Sigmoid colon (tissue), 4 donors: ENCODE measurements around the gene OGFOD1.

ENCODE experiments used
- EP300 ChIP-seq, 4 donors: sonication (generic); formaldehyde crosslinking; IDR thresholded peaks; one replicate each; pipeline ENCODE4 v1.6.1; 2017; ENCODE audit warnings: antibody characterized with exemption in 4 of 4
- TF ChIP-seq, protein P1 (sequence below), 4 experiments: fragments of 450-650 bp in 3 of 4; fragments of 200-600 bp in 1 of 4; IDR thresholded peaks; one replicate each; pipeline ENCODE4 v1.5.1; 2016 to 2019; ENCODE audit warnings: antibody characterized with exemption in 4 of 4, mild to moderate bottlenecking in 3 of 4, moderate library complexity in 2 of 4

DNA sequence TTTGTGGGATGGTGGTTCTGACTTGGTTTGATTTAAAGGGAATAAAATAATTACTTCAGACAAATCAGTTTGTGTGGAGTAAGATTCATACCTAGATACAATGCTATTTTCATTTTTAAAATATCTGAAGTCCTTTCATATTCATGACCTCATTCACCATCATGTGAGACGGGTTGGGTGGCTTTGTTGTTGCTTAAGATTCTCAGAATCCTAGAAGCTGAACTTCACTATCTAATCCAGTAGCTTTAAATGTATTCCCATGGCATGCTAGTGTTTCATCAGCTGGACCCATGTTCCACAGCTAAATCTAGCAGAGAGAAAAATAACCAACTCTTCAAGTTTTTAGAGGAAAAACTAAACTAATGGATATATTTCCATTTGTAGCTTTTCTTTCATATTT, 23.3 kb upstream of the OGFOD1 start:
- TF ChIP-seq, protein P1, sequence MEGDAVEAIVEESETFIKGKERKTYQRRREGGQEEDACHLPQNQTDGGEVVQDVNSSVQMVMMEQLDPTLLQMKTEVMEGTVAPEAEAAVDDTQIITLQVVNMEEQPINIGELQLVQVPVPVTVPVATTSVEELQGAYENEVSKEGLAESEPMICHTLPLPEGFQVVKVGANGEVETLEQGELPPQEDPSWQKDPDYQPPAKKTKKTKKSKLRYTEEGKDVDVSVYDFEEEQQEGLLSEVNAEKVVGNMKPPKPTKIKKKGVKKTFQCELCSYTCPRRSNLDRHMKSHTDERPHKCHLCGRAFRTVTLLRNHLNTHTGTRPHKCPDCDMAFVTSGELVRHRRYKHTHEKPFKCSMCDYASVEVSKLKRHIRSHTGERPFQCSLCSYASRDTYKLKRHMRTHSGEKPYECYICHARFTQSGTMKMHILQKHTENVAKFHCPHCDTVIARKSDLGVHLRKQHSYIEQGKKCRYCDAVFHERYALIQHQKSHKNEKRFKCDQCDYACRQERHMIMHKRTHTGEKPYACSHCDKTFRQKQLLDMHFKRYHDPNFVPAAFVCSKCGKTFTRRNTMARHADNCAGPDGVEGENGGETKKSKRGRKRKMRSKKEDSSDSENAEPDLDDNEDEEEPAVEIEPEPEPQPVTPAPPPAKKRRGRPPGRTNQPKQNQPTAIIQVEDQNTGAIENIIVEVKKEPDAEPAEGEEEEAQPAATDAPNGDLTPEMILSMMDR (IDR thresholded peaks at IDR 0.05): no peak
- TF ChIP-seq EP300 (IDR thresholded peaks at IDR 0.05): no peak
